ENCODE measurements around the gene SDHAF4. TPM values are rescaled to one million over a fixed set of nuclear protein-coding genes. Genes with fewer than 3 reads are reported as not detected.
A peak's percentile ranks its signal among the peaks of the same experiment; 100 is the strongest.
"Not testable (repeated sequence)": the region's sequence is repeated elsewhere in the genome, so short reads cannot be mapped to it uniquely, and the experiment has no call there.

The SDHAF4 gene
- 9.5 and 14.3 TPM in 2 replicates for total RNA-seq

DNA sequence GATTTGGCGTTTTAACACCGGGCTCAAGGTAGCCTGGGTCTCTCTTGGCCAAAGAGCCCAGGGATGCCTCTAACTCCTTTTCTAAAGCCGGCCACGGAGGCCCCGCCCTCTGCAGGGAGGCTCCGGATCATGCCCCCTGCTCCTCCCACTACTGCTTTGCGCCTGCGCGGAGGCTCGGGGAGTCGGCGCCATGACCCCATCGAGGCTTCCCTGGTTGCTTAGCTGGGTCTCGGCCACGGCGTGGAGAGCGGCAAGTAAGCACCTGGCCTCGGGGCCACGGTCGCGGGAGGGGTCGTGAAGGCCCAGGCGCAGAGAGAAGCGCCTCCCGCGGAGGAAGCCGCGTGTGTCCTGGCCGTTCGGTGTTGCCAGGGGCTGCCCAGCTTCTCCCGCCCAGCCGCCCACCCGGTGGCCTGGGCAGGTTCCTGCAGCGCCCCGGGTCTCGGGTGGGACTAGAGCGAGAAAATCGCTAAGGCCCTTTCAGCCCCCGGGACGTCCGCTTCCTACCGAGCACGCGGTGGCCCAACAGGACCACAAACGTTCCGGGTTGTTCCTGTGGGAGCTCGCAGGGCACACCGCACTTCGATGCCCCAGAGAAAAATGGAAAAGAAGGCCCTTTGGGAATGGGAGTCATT lies at the start of gene SDHAF4:
Gene SDHAF4, plus strand, starts transcription at position 180 of the 632 bp plus-strand sequence. Its CDS starts 11 bp downstream, at position 191.
- Mint-ChIP-seq H3K4me1 (peaks cover 11% of the 10 kb centered on the region), H3K36me3 (ENCODE audit: low read depth) (peaks cover 26% of the 10 kb centered on the region), H3K4me3 (peak within 1 kb of the TSS; percentile 88), H3K27ac (peak within 1 kb of the TSS; percentile 90), H3K9me3 (no peaks in the 10 kb centered on the region), H3K27me3 (no peaks in the 10 kb centered on the region)
- no peak for DNase-seq
- intact Hi-C loops (cut with micrococcal nuclease): loop anchor here (1.0 to 5.0 kb wide), 5 partner anchors 9 to 155 kb away; partner anchors contain the start of gene FAM135A

DNA sequence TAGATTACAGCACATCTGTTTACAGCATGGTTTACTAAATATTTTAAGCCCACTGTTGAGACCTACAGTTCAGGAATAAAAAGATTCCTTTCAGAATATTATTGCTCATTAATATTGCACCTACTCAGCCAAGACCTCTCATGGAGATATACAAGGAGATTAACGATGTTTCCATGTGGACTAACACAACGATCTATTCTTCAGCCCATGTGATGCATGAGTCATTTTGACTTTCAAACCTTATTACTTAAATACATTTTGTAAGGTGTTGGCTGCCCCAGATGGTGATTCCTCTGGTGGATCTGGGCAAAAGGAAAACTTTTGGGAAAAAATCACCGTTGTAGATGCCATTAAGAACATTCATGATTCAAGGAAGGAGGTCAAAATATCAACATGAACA lies 48.0 kb upstream of the SDHAF4 start:
- H3K36me3 Mint-ChIP-seq (ENCODE audit: low read depth): no peaks in the 10 kb centered on the region
- H3K27me3 Mint-ChIP-seq: no peaks in the 10 kb centered on the region
- peaks cover 4% of the 10 kb centered on the region for H3K4me1 Mint-ChIP-seq
- no peak overlapping the region for H3K27ac Mint-ChIP-seq
- no peak overlapping the region for H3K4me3 Mint-ChIP-seq
- no peak for DNase-seq
- H3K9me3 Mint-ChIP-seq: no peaks in the 10 kb centered on the region
- intact Hi-C loops (cut with micrococcal nuclease): no loop called here

DNA sequence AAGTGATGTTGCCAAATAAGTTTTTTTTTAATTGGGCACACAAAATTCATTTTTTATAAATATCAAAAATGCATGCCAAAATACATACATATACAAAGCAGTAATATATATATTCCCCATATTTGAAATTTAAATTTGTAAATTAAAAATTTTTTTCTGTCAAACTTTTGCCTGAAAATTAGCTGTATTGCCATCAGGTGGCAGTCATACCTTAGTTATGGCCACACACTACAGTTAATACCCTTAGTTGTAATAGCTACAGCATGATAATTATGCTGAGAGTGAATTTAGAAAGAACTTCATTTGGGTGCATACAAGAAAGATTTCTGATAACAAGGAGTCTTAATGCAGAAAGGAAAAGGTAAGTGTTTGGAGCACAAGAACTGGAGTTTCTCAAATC lies 46.2 kb upstream of the SDHAF4 start:
- Mint-ChIP-seq H3K4me1 (peaks cover 4% of the 10 kb centered on the region), H3K9me3 (no peaks in the 10 kb centered on the region), H3K27me3 (no peaks in the 10 kb centered on the region), H3K27ac (no peak overlapping the region), H3K4me3 (no peak overlapping the region), H3K36me3 (ENCODE audit: low read depth) (peaks cover 2% of the 10 kb centered on the region)
- peak; percentile 68 for DNase-seq
- intact Hi-C loops (cut with micrococcal nuclease): loop anchor here (1.0 to 10.0 kb wide), 3 partner anchors 166 to 434 kb away; partner anchors contain the start of gene B3GAT2

DNA sequence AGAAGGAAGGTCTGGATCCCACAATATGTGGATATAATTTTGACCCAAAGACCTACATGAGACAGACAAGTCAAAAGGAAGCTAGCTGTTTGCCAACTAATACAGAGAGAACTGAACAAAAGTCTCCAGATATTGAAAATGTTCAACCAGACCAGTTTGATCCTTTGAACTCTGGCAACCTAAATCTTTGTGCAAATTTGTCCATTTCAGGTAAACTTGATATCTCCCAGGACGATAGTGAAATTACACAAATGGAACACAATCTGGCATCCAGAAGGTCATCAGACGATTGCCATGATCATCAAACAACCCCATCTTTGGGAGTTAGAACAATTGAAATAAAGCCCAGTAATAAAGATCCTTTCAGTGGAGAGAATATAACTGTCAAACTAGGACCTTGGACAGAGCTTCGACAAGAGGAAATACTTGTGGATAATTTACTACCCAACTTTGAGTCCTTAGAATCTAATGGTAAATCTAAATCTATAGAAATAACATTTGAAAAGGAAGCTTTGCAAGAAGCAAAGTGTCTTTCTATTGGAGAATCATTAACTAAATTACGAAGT lies 41.9 kb upstream of the SDHAF4 start:
- Mint-ChIP-seq H3K36me3 (ENCODE audit: low read depth) (peaks cover 2% of the 10 kb centered on the region), H3K4me1 (peaks cover 3% of the 10 kb centered on the region), H3K27me3 (no peaks in the 10 kb centered on the region), H3K4me3 (no peak overlapping the region), H3K27ac (no peak overlapping the region), H3K9me3 (no peaks in the 10 kb centered on the region)
- no peak for DNase-seq
- intact Hi-C loops (cut with micrococcal nuclease): loop anchor here (10.0 kb wide), 1 partner anchor 430 kb away; the partner anchor contains the start of gene B3GAT2

DNA sequence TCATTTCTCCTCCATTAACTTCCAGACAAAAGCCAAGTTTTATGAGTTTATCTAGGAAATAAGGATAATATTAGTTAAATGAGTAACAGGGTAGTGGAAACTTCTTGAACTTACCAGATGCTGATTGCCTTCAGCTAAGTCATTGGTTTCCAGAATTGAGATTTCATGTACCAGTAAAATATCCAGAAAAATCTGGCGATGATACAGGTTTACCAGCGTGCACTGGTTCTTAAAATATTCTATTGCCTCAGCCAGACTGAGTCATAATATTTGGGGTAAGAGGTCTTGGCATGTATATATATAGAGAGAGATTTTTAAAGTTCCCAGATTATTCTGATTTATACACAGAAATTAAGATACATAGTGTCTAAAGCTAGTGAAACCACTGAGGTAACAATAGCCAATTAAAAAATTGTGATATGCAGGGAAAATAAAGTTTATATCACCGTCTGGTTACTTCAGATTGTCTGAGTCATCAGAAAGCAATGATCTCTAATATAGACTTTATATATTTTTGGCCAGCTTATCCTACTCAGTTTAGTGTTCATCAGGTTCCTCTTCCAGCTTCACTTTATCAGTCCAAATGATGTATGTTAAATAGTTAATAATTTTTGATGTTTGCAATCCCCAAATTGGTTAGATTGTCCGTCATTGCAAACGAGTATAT lies 39.5 kb upstream of the SDHAF4 start:
- H3K27me3 Mint-ChIP-seq: no peaks in the 10 kb centered on the region
- intact Hi-C loops (cut with micrococcal nuclease): loop anchor here (10.0 kb wide), 1 partner anchor 428 kb away; the partner anchor contains the start of gene B3GAT2
- H3K27ac Mint-ChIP-seq: no peak overlapping the region

DNA sequence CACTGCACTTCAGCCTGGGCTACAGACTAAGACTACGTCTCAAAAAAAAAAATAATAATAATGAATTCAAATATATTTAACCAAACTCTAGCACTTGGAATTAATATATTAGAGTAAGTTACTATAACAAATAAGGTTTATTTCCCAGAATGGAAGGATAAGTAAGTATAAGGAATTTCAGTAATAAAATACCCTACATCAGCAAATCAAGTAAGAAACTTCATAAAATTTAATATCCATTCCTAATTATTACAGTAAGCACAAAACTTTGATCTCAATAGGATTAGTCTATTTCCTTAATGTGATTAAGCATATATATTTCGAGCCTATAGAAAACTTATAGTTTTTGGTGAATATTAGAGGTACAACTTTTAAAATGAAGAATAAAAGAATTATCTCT lies 36.7 kb upstream of the SDHAF4 start:
- no peaks in the 10 kb centered on the region for H3K9me3 Mint-ChIP-seq
- no peak for DNase-seq
- H3K27me3 Mint-ChIP-seq: no peaks in the 10 kb centered on the region
- intact Hi-C loops (cut with micrococcal nuclease): no loop called here
- no peak overlapping the region for H3K27ac Mint-ChIP-seq
- H3K4me3 Mint-ChIP-seq: no peak overlapping the region
- peaks cover 3% of the 10 kb centered on the region for H3K4me1 Mint-ChIP-seq
- peaks cover 2% of the 10 kb centered on the region for H3K36me3 Mint-ChIP-seq (ENCODE audit: low read depth)

More for the DNA sequence above, 39.5 kb upstream of the SDHAF4 start:
- Mint-ChIP-seq H3K4me3 (no peak overlapping the region), H3K36me3 (ENCODE audit: low read depth) (peaks cover 2% of the 10 kb centered on the region), H3K9me3 (no peaks in the 10 kb centered on the region), H3K4me1 (peaks cover 3% of the 10 kb centered on the region)
- no peak for DNase-seq

DNA sequence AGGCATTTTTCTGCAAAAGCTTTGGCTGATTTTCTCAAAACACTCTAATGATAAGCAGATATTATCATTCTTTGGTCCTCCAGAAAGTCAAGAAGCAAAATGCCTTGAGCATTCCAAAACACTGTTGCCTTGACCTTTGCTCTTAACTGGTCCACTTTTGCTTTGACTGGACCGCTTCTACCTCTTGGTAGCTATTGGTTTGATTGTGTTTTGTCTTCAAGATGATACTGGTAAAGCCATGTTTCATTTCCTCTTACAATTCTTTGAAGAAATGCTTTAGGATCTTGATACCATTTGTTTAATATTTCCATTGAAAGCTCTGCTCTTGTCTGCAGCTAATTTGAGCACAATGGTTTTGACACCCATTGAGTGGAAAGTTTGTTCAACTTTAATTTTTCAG lies 35.6 kb upstream of the SDHAF4 start:
- intact Hi-C loops (cut with micrococcal nuclease): no loop called here
- no peak overlapping the region for H3K4me3 Mint-ChIP-seq
- H3K27me3 Mint-ChIP-seq: no peaks in the 10 kb centered on the region
- no peak for DNase-seq
- no peak overlapping the region for H3K27ac Mint-ChIP-seq
- no peaks in the 10 kb centered on the region for H3K9me3 Mint-ChIP-seq
- no peaks in the 10 kb centered on the region for H3K36me3 Mint-ChIP-seq (ENCODE audit: low read depth)
- peaks cover 1% of the 10 kb centered on the region for H3K4me1 Mint-ChIP-seq

DNA sequence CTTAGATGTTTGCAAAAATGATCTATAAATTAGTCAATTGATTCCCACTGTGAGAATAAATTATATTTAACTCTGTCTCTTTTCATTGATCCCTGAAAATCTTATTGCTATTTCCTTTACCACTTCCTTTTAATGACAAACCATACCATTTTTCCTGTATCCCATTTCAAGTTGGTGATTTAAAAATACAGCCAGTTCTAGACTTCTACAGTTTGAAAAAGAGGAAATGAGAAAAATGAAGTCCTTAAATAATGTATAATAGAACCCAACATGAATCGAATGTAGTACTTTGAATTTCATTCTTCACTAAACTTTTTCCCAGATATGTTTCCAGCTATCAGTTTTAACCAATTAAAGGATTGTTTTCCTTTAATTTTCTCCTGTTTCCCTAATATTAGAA lies 29.5 kb upstream of the SDHAF4 start:
- intact Hi-C loops (cut with micrococcal nuclease): no loop called here
- Mint-ChIP-seq H3K27me3 (no peaks in the 10 kb centered on the region), H3K27ac (no peak overlapping the region), H3K9me3 (no peaks in the 10 kb centered on the region), H3K4me1 (peaks cover 4% of the 10 kb centered on the region), H3K36me3 (ENCODE audit: low read depth) (no peaks in the 10 kb centered on the region), H3K4me3 (no peak overlapping the region)
- no peak for DNase-seq

DNA sequence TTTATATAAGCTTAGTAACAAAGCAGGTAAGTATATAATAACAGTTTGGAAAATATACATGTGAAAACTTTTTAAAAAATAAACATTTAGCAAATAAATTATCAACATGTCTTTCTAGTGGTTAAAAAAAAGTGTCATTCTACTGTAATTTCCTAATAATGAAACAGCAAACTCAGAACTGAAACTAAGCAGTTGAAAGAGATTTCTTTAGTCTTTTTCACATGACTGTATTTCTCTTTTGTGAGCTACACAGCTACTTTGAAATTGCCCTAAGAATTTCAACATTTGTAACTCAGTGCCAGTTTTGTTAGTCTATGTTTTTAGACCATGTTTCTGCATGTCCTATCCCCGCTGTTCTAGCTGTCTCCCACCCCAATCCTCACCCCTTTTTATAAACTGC lies 28.4 kb upstream of the SDHAF4 start:
- Mint-ChIP-seq H3K27me3 (no peaks in the 10 kb centered on the region), H3K36me3 (ENCODE audit: low read depth) (no peaks in the 10 kb centered on the region), H3K4me3 (no peak overlapping the region), H3K9me3 (no peaks in the 10 kb centered on the region), H3K4me1 (peaks cover 4% of the 10 kb centered on the region), H3K27ac (no peak overlapping the region)
- DNase-seq: no peak
- intact Hi-C loops (cut with micrococcal nuclease): no loop called here

DNA sequence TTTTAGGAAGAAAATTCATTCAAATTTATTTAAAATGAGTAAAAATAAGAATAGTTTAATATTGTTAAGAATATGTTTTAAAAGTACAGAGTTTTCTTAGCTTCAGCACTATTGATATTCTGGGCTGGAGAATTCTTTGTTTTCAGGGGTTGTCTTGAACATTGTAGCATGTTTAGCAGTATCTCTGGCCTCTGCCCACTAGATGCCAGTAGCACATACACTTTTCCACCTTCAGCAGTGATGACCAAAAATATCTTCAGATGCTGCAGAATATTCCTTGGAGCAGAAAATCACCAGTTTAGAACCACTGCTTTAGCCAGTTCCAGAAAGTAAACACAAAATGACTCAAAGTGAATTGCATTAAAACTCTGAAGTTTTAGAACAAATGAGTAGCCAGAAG lies 19.4 kb upstream of the SDHAF4 start:
- no peak overlapping the region for H3K27ac Mint-ChIP-seq
- H3K4me3 Mint-ChIP-seq: no peak overlapping the region
- no peaks in the 10 kb centered on the region for H3K36me3 Mint-ChIP-seq (ENCODE audit: low read depth)
- intact Hi-C loops (cut with micrococcal nuclease): loop anchor here (1.0 kb wide), 1 partner anchor 139 kb away; no protein-coding TSS in a partner anchor
- peaks cover 2% of the 10 kb centered on the region for H3K27me3 Mint-ChIP-seq
- no peaks in the 10 kb centered on the region for H3K9me3 Mint-ChIP-seq
- peaks cover 2% of the 10 kb centered on the region for H3K4me1 Mint-ChIP-seq
- DNase-seq: peak; percentile 73

DNA sequence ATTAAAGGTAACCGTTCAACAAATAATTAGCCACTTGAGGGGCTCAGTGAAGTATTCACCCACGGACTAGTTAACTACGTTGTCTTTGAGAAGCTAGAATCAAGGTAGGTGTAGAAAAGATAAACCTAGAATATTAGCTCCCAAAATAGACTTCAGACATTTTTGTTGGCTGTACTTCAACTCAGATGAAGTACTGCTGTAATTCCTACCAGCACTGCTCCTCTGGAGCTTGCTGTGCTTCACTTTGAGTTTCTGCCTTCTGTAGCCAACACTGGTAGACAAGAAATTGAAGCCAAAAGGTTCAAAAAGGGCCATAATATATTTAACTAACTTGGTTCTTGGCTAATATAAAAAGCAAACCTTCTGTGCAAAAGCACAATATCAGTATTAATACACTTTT lies 18.8 kb upstream of the SDHAF4 start:
- no peaks in the 10 kb centered on the region for H3K9me3 Mint-ChIP-seq
- peaks cover 2% of the 10 kb centered on the region for H3K4me1 Mint-ChIP-seq
- peaks cover 2% of the 10 kb centered on the region for H3K27me3 Mint-ChIP-seq
- no peak overlapping the region for H3K27ac Mint-ChIP-seq
- no peaks in the 10 kb centered on the region for H3K36me3 Mint-ChIP-seq (ENCODE audit: low read depth)
- H3K4me3 Mint-ChIP-seq: no peak overlapping the region
- intact Hi-C loops (cut with micrococcal nuclease): loop anchor here (1.0 kb wide), 1 partner anchor 138 kb away; no protein-coding TSS in a partner anchor
- peak; percentile 15 for DNase-seq

DNA sequence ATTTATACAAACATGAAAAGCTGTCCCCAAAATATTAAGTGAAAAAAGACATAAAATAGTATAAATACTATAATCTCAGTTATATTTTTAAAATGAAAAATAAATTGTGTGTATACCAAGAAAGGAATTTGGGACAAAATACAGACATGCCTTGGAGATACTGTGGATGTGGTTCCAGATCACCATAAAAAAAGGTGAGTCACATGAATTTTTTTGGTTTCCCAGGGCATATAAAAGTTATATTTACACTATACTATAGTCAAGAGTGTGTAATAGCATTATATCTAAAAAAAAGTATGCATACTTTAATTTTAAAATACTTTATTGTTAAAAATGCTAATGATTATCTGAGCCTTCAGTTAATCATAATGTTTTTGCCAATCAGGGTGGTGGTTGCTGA lies 17.4 kb upstream of the SDHAF4 start:
- Mint-ChIP-seq H3K9me3 (no peaks in the 10 kb centered on the region), H3K4me3 (no peak overlapping the region), H3K27me3 (peaks cover 2% of the 10 kb centered on the region), H3K36me3 (ENCODE audit: low read depth) (no peaks in the 10 kb centered on the region), H3K4me1 (peaks cover 2% of the 10 kb centered on the region), H3K27ac (no peak overlapping the region)
- DNase-seq: no peak
- intact Hi-C loops (cut with micrococcal nuclease): no loop called here

DNA sequence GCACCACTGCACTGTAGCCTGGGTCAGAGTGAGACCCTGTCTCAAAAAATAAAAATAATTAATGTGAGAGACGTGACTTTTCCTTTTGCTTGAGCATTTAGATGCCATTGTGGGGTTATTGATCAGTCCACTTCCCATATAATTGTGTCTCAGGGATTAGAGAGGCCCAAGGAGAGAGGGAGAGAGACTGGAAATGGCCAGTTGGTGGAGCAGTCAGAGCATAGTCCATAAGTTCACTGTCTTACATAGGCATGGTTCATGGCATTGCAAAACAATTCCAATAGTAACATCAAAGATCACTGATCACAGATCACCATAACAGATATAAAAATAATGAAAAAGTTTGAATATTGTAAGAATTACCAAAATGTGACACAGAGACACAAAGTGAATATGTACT lies 15.2 kb upstream of the SDHAF4 start:
- H3K4me3 Mint-ChIP-seq: no peak overlapping the region
- intact Hi-C loops (cut with micrococcal nuclease): no loop called here

DNA sequence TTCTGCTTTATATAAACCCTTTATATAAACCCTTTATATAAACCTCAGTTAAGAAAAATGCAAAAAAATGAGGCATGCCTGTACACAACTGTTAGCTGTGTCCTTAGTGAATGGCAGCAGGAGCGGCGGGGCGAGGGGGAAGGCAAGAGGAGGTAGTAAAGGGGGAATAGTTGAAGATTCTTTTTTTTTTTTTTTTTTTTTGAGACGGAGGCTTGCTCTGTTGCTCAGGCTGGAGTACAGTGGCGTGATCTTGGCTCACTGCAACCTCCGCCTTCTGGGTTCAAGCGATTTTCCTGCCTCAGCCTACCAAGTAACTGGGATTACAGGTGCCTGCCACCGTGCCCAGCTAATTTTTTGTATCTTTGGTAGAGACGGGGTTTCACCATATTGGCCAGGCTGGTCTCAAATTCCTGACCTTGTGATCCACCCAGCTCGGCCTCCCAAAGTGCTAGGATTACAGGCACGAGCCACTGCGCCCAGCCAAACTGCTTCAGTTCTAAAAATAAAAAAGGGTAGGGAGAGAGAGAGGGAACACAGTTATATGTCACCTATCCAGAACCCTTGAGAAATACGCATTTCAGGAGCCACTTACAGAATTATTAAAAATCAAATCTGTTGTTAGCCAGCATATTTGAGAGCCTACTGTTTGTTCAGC lies 14.3 kb upstream of the SDHAF4 start:
- H3K9me3 Mint-ChIP-seq; H3K36me3 Mint-ChIP-seq (ENCODE audit: low read depth); intact Hi-C loops (cut with micrococcal nuclease); H3K4me3 Mint-ChIP-seq; H3K27me3 Mint-ChIP-seq; H3K4me1 Mint-ChIP-seq; H3K27ac Mint-ChIP-seq: not testable (repeated sequence)
- peak; percentile 30 for DNase-seq

More for the DNA sequence above, 15.2 kb upstream of the SDHAF4 start:
- Mint-ChIP-seq H3K36me3 (ENCODE audit: low read depth) (no peaks in the 10 kb centered on the region), H3K27me3 (peaks cover 2% of the 10 kb centered on the region), H3K9me3 (no peaks in the 10 kb centered on the region), H3K27ac (no peak overlapping the region), H3K4me1 (peaks cover 2% of the 10 kb centered on the region)
- peak; percentile 53 for DNase-seq
